Retina (tissue), 1 donor: ENCODE measurements around the gene COL24A1.
"Not testable (repeated sequence)": the region's sequence is repeated elsewhere in the genome, so short reads cannot be mapped to it uniquely, and the experiment has no call there.

Source experiments
- DNase-seq: peaks from one replicate; pipeline ENCODE4 v3.0.0-alpha.2; 2016

The COL24A1 gene

GRCh38 chr1:86152887-86153286, 3.7 kb downstream of the COL24A1 start:
- DNase-seq, result no peak

GRCh38 chr1:86151427-86151826, 5.1 kb downstream of the COL24A1 start:
- DNase-seq, result no peak

- DNase-seq, result no peak
Measured at GRCh38 chr1:86150553-86151055, 6.0 kb downstream of the COL24A1 start.

GRCh38 chr1:86149591-86149990, 7.0 kb downstream of the COL24A1 start:
- DNase-seq, result no peak

GRCh38 chr1:86147755-86148154, 8.8 kb downstream of the COL24A1 start:
- DNase-seq, result no peak

- DNase-seq, result no peak
Measured at GRCh38 chr1:86146566-86146965, 10.0 kb downstream of the COL24A1 start.

GRCh38 chr1:86140281-86140880, 16.2 kb downstream of the COL24A1 start:
- no peak for DNase-seq

GRCh38 chr1:86138746-86139145, 17.8 kb downstream of the COL24A1 start:
- DNase-seq, result no peak

GRCh38 chr1:86137436-86137835, 19.1 kb downstream of the COL24A1 start:
- no peak for DNase-seq

GRCh38 chr1:86119214-86119764, 37.3 kb downstream of the COL24A1 start:
- DNase-seq, result no peak

GRCh38 chr1:86114816-86115400, 41.7 kb downstream of the COL24A1 start:
- no peak for DNase-seq

GRCh38 chr1:86114236-86114635, 42.3 kb downstream of the COL24A1 start:
- no peak for DNase-seq

- not testable (repeated sequence) for DNase-seq
Measured at GRCh38 chr1:86111590-86111989, 45.0 kb downstream of the COL24A1 start.

GRCh38 chr1:86110451-86111129, 46.0 kb downstream of the COL24A1 start:
- DNase-seq, result no peak

- no peak for DNase-seq
Measured at GRCh38 chr1:86105533-86105866, 51.1 kb downstream of the COL24A1 start.

- DNase-seq, result no peak
Measured at GRCh38 chr1:86104606-86105532, 51.7 kb downstream of the COL24A1 start.

GRCh38 chr1:86101616-86102015, 55.0 kb downstream of the COL24A1 start:
- DNase-seq, result no peak

- no peak for DNase-seq
Measured at GRCh38 chr1:86100401-86100800, 56.2 kb downstream of the COL24A1 start.

- no peak for DNase-seq
Measured at GRCh38 chr1:86089765-86090164, 66.8 kb downstream of the COL24A1 start.

GRCh38 chr1:86085741-86086409, 70.7 kb downstream of the COL24A1 start:
- no peak for DNase-seq

GRCh38 chr1:86084998-86085397, 71.6 kb downstream of the COL24A1 start:
- DNase-seq, result no peak

- DNase-seq, result no peak
Measured at GRCh38 chr1:86082183-86082582, 74.4 kb downstream of the COL24A1 start.
